Stimulated activated CD4-positive, alpha-beta T cell treated with anti-CD3 and anti-CD28 coated beads, Interleukin-2, amount 100 ng/mL, for 24 hours (primary cell): Measurements from ENCODE around the gene ARHGEF4.
"Not testable (repeated sequence)": the region's sequence is repeated elsewhere in the genome, so short reads cannot be mapped to it uniquely, and the experiment has no call there.

Experiments
- DNase-seq, 2 donors: peaks; one replicate each; pipeline ENCODE4 v3.0.0-alpha.2; 2020

The ARHGEF4 gene

GRCh38 chr2:131056932-131057287 lies 220.2 kb downstream of the ARHGEF4 start:
- no peak for DNase-seq

- no peak for DNase-seq
Observed at GRCh38 chr2:131058214-131058843, 221.6 kb downstream of the ARHGEF4 start.

- no peak for DNase-seq
Observed at GRCh38 chr2:131058920-131059319, 222.2 kb downstream of the ARHGEF4 start.

GRCh38 chr2:131063501-131064283 lies 227.0 kb downstream of the ARHGEF4 start:
- DNase-seq, result no peak

- DNase-seq, result no peak
Observed at GRCh38 chr2:131064589-131065512, 228.1 kb downstream of the ARHGEF4 start.

GRCh38 chr2:131067465-131068125 lies 230.9 kb downstream of the ARHGEF4 start:
- no peak for DNase-seq

- DNase-seq, result not testable (repeated sequence)
Observed at GRCh38 chr2:131068172-131068571, 231.5 kb downstream of the ARHGEF4 start.

GRCh38 chr2:131075578-131075977 lies 238.9 kb downstream of the ARHGEF4 start:
- not testable (repeated sequence) for DNase-seq

- no peak for DNase-seq
Observed at GRCh38 chr2:131076707-131077106, 240.0 kb downstream of the ARHGEF4 start.

GRCh38 chr2:131077182-131077846 lies 240.6 kb downstream of the ARHGEF4 start:
- no peak for DNase-seq

GRCh38 chr2:131077966-131078365 lies 241.3 kb downstream of the ARHGEF4 start:
- DNase-seq, result no peak

- DNase-seq, result not testable (repeated sequence)
Observed at GRCh38 chr2:131079931-131080330, 243.2 kb downstream of the ARHGEF4 start.

- DNase-seq, result no peak
Observed at GRCh38 chr2:131081190-131081589, 244.5 kb downstream of the ARHGEF4 start.

- no peak for DNase-seq
Observed at GRCh38 chr2:131085646-131086045, 248.9 kb downstream of the ARHGEF4 start.

- peak in 1 of 2 donors; percentile 47 for DNase-seq
Observed at GRCh38 chr2:131092458-131093005, 255.8 kb downstream of the ARHGEF4 start.

- peak; percentile 87 to 89 for DNase-seq
Observed at GRCh38 chr2:131093006-131093695, 256.4 kb downstream of the ARHGEF4 start, which contains the start of gene FAM168B. Gene FAM168B (minus strand): TSS chr2:131093460. CDS start chr2:131082646, 10,814 bp downstream.

- DNase-seq, result peak; percentile 37
Observed at GRCh38 chr2:131093696-131094462, 257.2 kb downstream of the ARHGEF4 start.

GRCh38 chr2:131094463-131095281 lies 258.0 kb downstream of the ARHGEF4 start:
- DNase-seq, result no peak
